ENCODE results near the gene HYI. TPM values are rescaled to one million over a fixed set of nuclear protein-coding genes. Genes with fewer than 3 reads are reported as not detected.
A peak's percentile ranks its signal among the peaks of the same experiment; 100 is the strongest.
"Not testable (repeated sequence)": the region's sequence is repeated elsewhere in the genome, so short reads cannot be mapped to it uniquely, and the experiment has no call there.

Gene HYI
- polyA plus RNA-seq, 1 of the 3 experiments (the other 2 are of a cell fraction) = 11.1 TPM

GRCh38 chr1:43414634-43415223, 39.0 kb downstream of the HYI start:
- Histone ChIP-seq H2AFZ (ENCODE audit: low read depth) (no peak overlapping the region), H3K9me2 (no peaks in the 10 kb centered on the region), H3K4me1 (ENCODE audit: control insufficient read depth in 1 of 2, insufficient read depth in 2 of 2, low read depth in 1 of 2, low read length in 1 of 2) (no peaks in the 10 kb centered on the region), H3K9ac (no peak overlapping the region), H3K79me2 (ENCODE audit: insufficient read depth) (no peaks in the 10 kb centered on the region), H3K9me3 (no peaks in the 10 kb centered on the region), H3F3A (replicated peaks; ENCODE audit: insufficient read depth) (peaks cover 6% of the 10 kb centered on the region), H3K4me3 (ENCODE audit: low read depth in 2 of 2, low read length in 1 of 2) (no peak overlapping the region; a peak in 1 of 4 replicates), H3K4me2 (no peak overlapping the region), H4K20me1 (ENCODE audit: insufficient read depth) (no peaks in the 10 kb centered on the region), H3K36me3 (replicated peaks in 1 of 2; ENCODE audit: control insufficient read depth in 1 of 2, insufficient read depth in 2 of 2, low read length in 1 of 2) (peaks cover 36 to 44% of the 10 kb centered on the region in 2 experiments), H3K27me3 (ENCODE audit: insufficient read depth) (no peaks in the 10 kb centered on the region), H3K27ac (ENCODE audit: low read depth in 2 of 2, low read length in 1 of 2) (no peak overlapping the region)
- POLR2A ChIA-PET = interaction anchor here (1.1 kb wide), 1 partner anchor 188 kb away, joined by 6 read pairs; no protein-coding TSS in a partner anchor
- TF ChIP-seq SMC3 (IDR thresholded peaks at IDR 0.05; ENCODE audit: low read depth, low read length) = peak; percentile 54
- no peak for TF ChIP-seq FOXM1 (IDR thresholded peaks at IDR 0.05; ENCODE audit: low read depth)
- TF ChIP-seq FOSL2 (IDR thresholded peaks at IDR 0.05; ENCODE audit: borderline replicate concordance, low read depth) = no peak
- no peak for TF ChIP-seq MXI1 (IDR thresholded peaks at IDR 0.05; ENCODE audit: low read depth, low read length)
- TF ChIP-seq FOXJ3 (CRISPR knock-in tag; IDR thresholded peaks at IDR 0.05) = no peak
- no peak for TF ChIP-seq TAF1 (IDR thresholded peaks at IDR 0.05; ENCODE audit: borderline replicate concordance, low read depth, low read length)
- no peak for TF ChIP-seq ELF1 (IDR thresholded peaks at IDR 0.05)
- no peak for TF ChIP-seq ZBTB33 (IDR thresholded peaks at IDR 0.05; ENCODE audit: borderline replicate concordance, low read depth)
- TF ChIP-seq EZH2phosphoT487 (IDR thresholded peaks at IDR 0.05; ENCODE audit: borderline replicate concordance, low read depth) = no peak
- no peak for TF ChIP-seq NRF1 (IDR thresholded peaks at IDR 0.05; ENCODE audit: low read depth, low read length)
- TF ChIP-seq CTCF (IDR thresholded peaks at IDR 0.05) = peak; percentile 73
- TF ChIP-seq JUND (IDR thresholded peaks at IDR 0.05) = no peak
- TF ChIP-seq RAD21 (IDR thresholded peaks at IDR 0.05; ENCODE audit: low read length) = peak; percentile 74
- no peak for TF ChIP-seq TEAD4 (IDR thresholded peaks at IDR 0.05; ENCODE audit: borderline replicate concordance, insufficient read depth)
- TF ChIP-seq YY1 (IDR thresholded peaks at IDR 0.05; ENCODE audit: low read depth) = no peak
- no peak for TF ChIP-seq USF2 (IDR thresholded peaks at IDR 0.05; ENCODE audit: borderline replicate concordance, low read depth, low read length)
- no peak for TF ChIP-seq REST (IDR thresholded peaks at IDR 0.05; ENCODE audit: low read depth, low read length)
- no peak for TF ChIP-seq USF1 (IDR thresholded peaks at IDR 0.05; ENCODE audit: borderline replicate concordance, low read depth)
- WGBS (ENCODE audit: low lambda C conversion rate) = 85% methylated on average over 4 of the region's 5 CpGs
- CTCF ChIA-PET = interaction anchor here (0.6 to 5.6 kb wide), 31 partner anchors 8 to 502 kb away, joined by 3 to 134 read pairs (median 4); partner anchors contain the start of gene CDC20
- DNase-seq = peak; percentile 72

- H3K4me2 ChIP-seq; H3K9me3 ChIP-seq; H3K9ac ChIP-seq; H2AFZ ChIP-seq (ENCODE audit: low read depth); H3K27me3 ChIP-seq (ENCODE audit: insufficient read depth); H3K9me2 ChIP-seq; POLR2A ChIA-PET; H3K79me2 ChIP-seq (ENCODE audit: insufficient read depth); H3K4me1 ChIP-seq (ENCODE audit: control insufficient read depth in 1 of 2, insufficient read depth in 2 of 2, low read depth in 1 of 2, low read length in 1 of 2); H3K4me3 ChIP-seq (ENCODE audit: low read depth in 2 of 2, low read length in 1 of 2); H4K20me1 ChIP-seq (ENCODE audit: insufficient read depth); DNase-seq; H3F3A ChIP-seq (replicated peaks; ENCODE audit: insufficient read depth); H3K27ac ChIP-seq (ENCODE audit: low read depth in 2 of 2, low read length in 1 of 2): not testable (repeated sequence)
- CTCF ChIA-PET = interaction anchor here (0.6 to 5.6 kb wide), 6 partner anchors 23 to 1030 kb away, joined by 3 to 134 read pairs (median 8); no protein-coding TSS in a partner anchor
- peaks cover 32 to 50% of the 10 kb centered on the region in 2 experiments for H3K36me3 ChIP-seq (replicated peaks in 1 of 2; ENCODE audit: control insufficient read depth in 1 of 2, insufficient read depth in 2 of 2, low read length in 1 of 2)
- 100% methylated on average over 1 of the region's 1 CpG for WGBS (ENCODE audit: low lambda C conversion rate)
Measured at GRCh38 chr1:43413426-43413825, 40.3 kb downstream of the HYI start.

Measured in SK-N-SH (cell line).